Ishikawa (cell line): ENCODE data around the gene TET1.

ENCODE experiments used
- EGR1 ChIP-seq: IDR thresholded peaks from 2 replicates; pipeline ENCODE4 v1.6.1; 2012
- MAX ChIP-seq: IDR thresholded peaks from 2 replicates; pipeline ENCODE4 v1.6.1; 2012
- TEAD4 ChIP-seq: IDR thresholded peaks from 2 replicates; pipeline ENCODE4 v1.6.1; 2012

GRCh38 chr10:68742397-68742796, 182.3 kb downstream of the TET1 start:
- TF ChIP-seq TEAD4 (no peak), EGR1 (no peak), MAX (no peak)
